Sigmoid colon (tissue), 4 donors: Measurements from ENCODE around the gene SLC26A8.

Source experiments
- CTCF ChIP-seq, 4 experiments: fragments of 450-650 bp in 3 of 4; fragments of 200-600 bp in 1 of 4; IDR thresholded peaks; one replicate each; pipeline ENCODE4 v1.5.1; 2016 to 2019; ENCODE audit warnings: antibody characterized with exemption in 4 of 4, mild to moderate bottlenecking in 3 of 4, moderate library complexity in 2 of 4
- EP300 ChIP-seq, 4 donors: sonication (generic); formaldehyde crosslinking; IDR thresholded peaks; one replicate each; pipeline ENCODE4 v1.6.1; 2017; ENCODE audit warnings: antibody characterized with exemption in 4 of 4
- POLR2AphosphoS5 ChIP-seq, 4 donors: sonication (generic); formaldehyde crosslinking; IDR thresholded peaks; one replicate each; pipeline ENCODE4 v1.6.1; 2017; ENCODE audit warnings: antibody characterized with exemption in 4 of 4

DNA sequence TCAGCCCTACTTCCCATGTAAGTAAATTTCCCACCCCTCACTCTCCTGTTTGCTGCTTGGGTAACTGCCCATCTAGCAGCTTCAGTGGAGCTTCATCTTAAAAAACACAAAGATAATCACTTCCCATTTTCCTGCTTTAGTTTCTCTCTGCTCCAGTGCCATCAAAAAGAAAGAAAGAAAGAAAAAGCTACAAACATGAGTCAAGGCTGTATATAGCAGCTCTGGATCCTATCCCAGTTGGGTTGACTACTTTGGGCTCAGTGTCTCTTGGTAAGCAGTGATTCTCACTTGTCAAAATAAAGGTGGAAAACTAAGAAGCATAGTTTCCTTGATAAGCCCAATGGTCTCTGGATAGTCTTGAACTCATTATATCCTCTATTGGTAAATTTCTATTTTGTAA is 54.8 kb downstream of the SLC26A8 start:
- TF ChIP-seq CTCF (IDR thresholded peaks at IDR 0.05): no peak
- TF ChIP-seq EP300 (IDR thresholded peaks at IDR 0.05): no peak
- TF ChIP-seq POLR2AphosphoS5 (IDR thresholded peaks at IDR 0.05): no peak
